IMR-90 (cell line): ENCODE data around the gene SRPK2. TPM values are rescaled to one million over a fixed set of nuclear protein-coding genes. Genes with fewer than 3 reads are reported as not detected.

Experiments
- ATAC-seq: fragments of 200-7000 bp; cut with Tn5 transposase; 2 replicates; pipeline ENCODE4 v1.9.1; 2020; ENCODE audit warnings: low read depth, mild to moderate bottlenecking, moderate library complexity
- BruUV-seq: library from RNA; stranded (reverse); fragments of 400-500 nt; replicated peaks from 2 replicates; lab custom pipeline; 2021; lab: Mats Ljungman, UMichigan
- CTCF ChIA-PET: fragments of 300-600 bp; formaldehyde crosslinking; extraction: SDS; loops from one replicate; lab custom pipeline; 2021; ENCODE audit warnings: antibody characterized with exemption; lab: Yijun Ruan, JAX
- POLR2A ChIA-PET: fragments of 300-600 bp; sonication (Branson Sonifier 250); formaldehyde crosslinking; loops from one replicate; lab custom pipeline; 2022; ENCODE audit warnings: antibody characterized with exemption; ENCODE audit not compliant: unreplicated experiment; lab: Charles Lee
- DNase-seq: peaks from one replicate; pipeline ENCODE4 v3.0.0; 2013
- H2AFZ ChIP-seq: replicated peaks from 2 replicates; pipeline ENCODE3; 2013; ENCODE audit warnings: low read length, mild to moderate bottlenecking; ENCODE audit not compliant: poor library complexity
- H2AK5ac ChIP-seq: 2 replicates; pipeline ENCODE4 v1.6.1; 2013; ENCODE audit warnings: low read depth, low read length, inconsistent platforms
- H2AK9ac ChIP-seq: replicated peaks from 2 replicates; pipeline ENCODE3; 2013; ENCODE audit warnings: mild to moderate bottlenecking, low read depth, low read length, moderate library complexity; ENCODE audit not compliant: poor library complexity
- H2BK120ac ChIP-seq: 2 replicates; pipeline ENCODE4 v1.6.1; 2013; ENCODE audit warnings: low read depth, low read length, inconsistent platforms
- H2BK15ac ChIP-seq: 3 replicates; pipeline ENCODE4 v1.6.1; 2013; ENCODE audit warnings: low read depth, low read length, inconsistent platforms
- H2BK20ac ChIP-seq: 2 replicates; pipeline ENCODE4 v1.6.1; 2013; ENCODE audit warnings: low read depth, mild to moderate bottlenecking, inconsistent platforms, low read length, moderate library complexity
- H2BK5ac ChIP-seq: 2 replicates; pipeline ENCODE4 v1.6.1; 2013; ENCODE audit warnings: mild to moderate bottlenecking, low read depth, low read length, inconsistent platforms; ENCODE audit not compliant: poor library complexity, severe bottlenecking
- H3K14ac ChIP-seq: replicated peaks from 2 replicates; pipeline ENCODE4 v1.6.1; 2013; ENCODE audit warnings: low read depth, low read length, inconsistent platforms
- H3K18ac ChIP-seq: 2 replicates; pipeline ENCODE4 v1.6.1; 2013; ENCODE audit warnings: low read depth, low read length, control low read depth
- H3K23ac ChIP-seq: 2 replicates; pipeline ENCODE4 v1.6.1; 2013; ENCODE audit warnings: low read depth, low read length, inconsistent platforms
- H3K27ac ChIP-seq: 2 replicates; pipeline ENCODE4 v1.5.1; 2013; ENCODE audit warnings: mild to moderate bottlenecking, control low read depth, low read length; ENCODE audit not compliant: insufficient read depth
- H3K27me3 ChIP-seq: 2 replicates; pipeline ENCODE4 v1.6.1; 2013; ENCODE audit warnings: low read length; ENCODE audit not compliant: control insufficient read depth, insufficient read depth
- H3K36me3 ChIP-seq: 2 replicates; pipeline ENCODE4 v1.6.1; 2013; ENCODE audit warnings: low read length, mixed read lengths; ENCODE audit not compliant: control insufficient read depth, insufficient read depth
- H3K4ac ChIP-seq: 2 replicates; pipeline ENCODE4 v1.6.1; 2013; ENCODE audit warnings: low read depth, low read length, inconsistent platforms
- H3K4me1 ChIP-seq: 2 replicates; pipeline ENCODE4 v1.6.1; 2013; ENCODE audit warnings: low read length, mixed read lengths; ENCODE audit not compliant: control insufficient read depth, insufficient read depth
- H3K4me2 ChIP-seq: 2 replicates; pipeline ENCODE4 v1.6.1; 2013; ENCODE audit warnings: low read depth, mild to moderate bottlenecking, control low read depth, low read length, moderate library complexity
- H3K4me3 ChIP-seq: 2 replicates; pipeline ENCODE4 v1.5.1; 2013; ENCODE audit warnings: low read depth, mild to moderate bottlenecking, control low read depth, low read length, moderate library complexity; ENCODE audit not compliant: insufficient read depth
- H3K56ac ChIP-seq: 2 replicates; pipeline ENCODE4 v1.6.1; 2013; ENCODE audit warnings: low read length, inconsistent platforms; ENCODE audit not compliant: insufficient read depth; ENCODE audit errors: extremely low read depth
- H3K79me1 ChIP-seq, 2 experiments: 2 replicates each; pipeline ENCODE4 v1.6.1; 2013; ENCODE audit warnings: low read length in 2 of 2, inconsistent platforms in 1 of 2, low read depth in 1 of 2
- H3K9ac ChIP-seq: 2 replicates; pipeline ENCODE4 v1.6.1; 2013; ENCODE audit warnings: low read depth, low read length, control low read depth
- H3K9me1 ChIP-seq: 2 replicates; pipeline ENCODE4 v1.6.1; 2013; ENCODE audit warnings: low read length, inconsistent platforms; ENCODE audit not compliant: insufficient read depth
- H3K9me3 ChIP-seq: 2 replicates; pipeline ENCODE4 v1.6.1; 2013; ENCODE audit warnings: low read length; ENCODE audit not compliant: control insufficient read depth, insufficient read depth
- H4K20me1 ChIP-seq: 2 replicates; pipeline ENCODE4 v1.6.1; 2013; ENCODE audit warnings: low read length, inconsistent platforms; ENCODE audit not compliant: insufficient read depth
- H4K5ac ChIP-seq: 2 replicates; pipeline ENCODE4 v1.6.1; 2013; ENCODE audit warnings: mild to moderate bottlenecking, low read depth, low read length, control low read depth
- H4K8ac ChIP-seq, 2 experiments: 2 replicates each; pipeline ENCODE4 v1.6.1; 2013; ENCODE audit warnings: low read depth in 2 of 2, low read length in 2 of 2, control low read depth in 1 of 2, inconsistent platforms in 1 of 2
- H4K91ac ChIP-seq: 2 replicates; pipeline ENCODE4 v1.6.1; 2013; ENCODE audit warnings: low read depth, low read length, inconsistent platforms; ENCODE audit not compliant: insufficient read depth
- BHLHE40 ChIP-seq: fragments of 150-350 bp; IDR thresholded peaks from 2 replicates; pipeline ENCODE4 v1.6.1; 2016; ENCODE audit warnings: mild to moderate bottlenecking, low read depth, low read length
- CEBPB ChIP-seq: IDR thresholded peaks from 2 replicates; pipeline ENCODE4 v1.6.1; 2012; ENCODE audit warnings: low read depth, low read length, improper control_type of control experiment
- CTCF ChIP-seq: conservative IDR thresholded peaks from 2 replicates; pipeline ENCODE4 v1.5.1; 2012; ENCODE audit warnings: mild to moderate bottlenecking, low read depth, low read length, improper control_type of control experiment
- RAD21 ChIP-seq: IDR thresholded peaks from 2 replicates; pipeline ENCODE4 v1.6.1; 2012; ENCODE audit warnings: low read length, improper control_type of control experiment
- SMC3 ChIP-seq: fragments of 150-350 bp; IDR thresholded peaks from 2 replicates; pipeline ENCODE4 v1.6.1; 2016; ENCODE audit warnings: low read depth, mild to moderate bottlenecking, antibody characterized with exemption, low read length, moderate library complexity
- WGBS, 2 experiments: methylation state at CpG; one replicate each; pipeline versions ENCODE4 v1.1.5 to v1.1.7; 2013; ENCODE audit warnings: missing lambda C conversion rate in 2 of 2; ENCODE audit not compliant: insufficient read length in 1 of 2; ENCODE audit errors: extremely low coverage in 2 of 2; 5-methylcytosine and 5-hydroxymethylcytosine counted together
- dilution Hi-C: fragments of 300-500 bp; cut with HindIII; formaldehyde crosslinking; loops from one replicate; pipeline ENCODE4 v1.14.3; 2018; ENCODE audit warnings: low sequenced_read_pairs; ENCODE audit not compliant: unreplicated experiment
- in situ Hi-C: fragments of 300-500 bp; cut with MboI; formaldehyde crosslinking; loops from 3 replicates; pipeline ENCODE4 v1.14.3; 2019; ENCODE audit warnings: low sequenced_read_pairs, inconsistent platforms, mixed read lengths
- intact Hi-C: fragments of 100-400 bp; cut with micrococcal nuclease; formaldehyde crosslinking; loops from 2 replicates; pipeline ENCODE4 v1.10.0; 2022
- polyA plus RNA-seq, 3 experiments: library from polyadenylated mRNA; depleted of rRNA; stranded (reverse); fragments of >200 nt; gene quantifications; 2 replicates each; pipeline ENCODE4 v1.2.3, GENCODE V29; 2012; ENCODE audit warnings: low replicate concordance in 1 of 3
- total RNA-seq: library from RNA; depleted of rRNA; stranded (reverse); fragments of >200 nt; gene quantifications from 2 replicates; pipeline ENCODE4 v1.2.3, GENCODE V29; 2012

SRPK2 gene
- total and polyA plus RNA-seq, 2 of the 4 experiments (the other 2 are of a cell fraction) = 13.2 to 33.0 TPM

- Histone ChIP-seq H2BK120ac (no peak overlapping the region), H2BK5ac (no peak overlapping the region), H2BK15ac (no peak overlapping the region), H3K27me3 (no peaks in the 10 kb centered on the region), H4K8ac (no peak overlapping the region), H4K20me1 (peaks cover 18% of the 10 kb centered on the region; the same call in 1 of the 2 replicates), H3K79me1 (peaks cover 11 to 53% of the 10 kb centered on the region in 2 experiments), H3K56ac (no peak overlapping the region), H3K18ac (no peak overlapping the region), H3K9me3 (no peaks in the 10 kb centered on the region), H4K5ac (no peak overlapping the region), H3K4me2 (no peak overlapping the region), H2AK5ac (no peak overlapping the region), H2AK9ac (no peak overlapping the region), H3K9me1 (peaks cover 12% of the 10 kb centered on the region), H3K4ac (no peak overlapping the region), H2BK20ac (no peak overlapping the region), H3K36me3 (peaks cover 20% of the 10 kb centered on the region), H2AFZ (no peak overlapping the region), H3K14ac (no peak overlapping the region), H3K23ac (no peak overlapping the region), H4K91ac (no peak overlapping the region), H3K4me3 (no peak overlapping the region), H3K27ac (no peak overlapping the region), H3K4me1 (peaks cover 4% of the 10 kb centered on the region), H3K9ac (no peak overlapping the region)
- dilution Hi-C loops = no loop called here
- DNase-seq (peak; percentile 54), ATAC-seq (peak; percentile 68)
- TF ChIP-seq CTCF = peak; percentile 44
- TF ChIP-seq RAD21 = peak; percentile 55
- TF ChIP-seq SMC3 = peak; percentile 50
- TF ChIP-seq BHLHE40 = no peak
- TF ChIP-seq CEBPB = no peak
- ChIA-PET CTCF (interaction anchor here (0.6 to 1.1 kb wide), 3 partner anchors 10 to 194 kb away, joined by 3 to 4 read pairs (median 3); no protein-coding TSS in a partner anchor), POLR2A (no interaction called here)
- no TSS peak for BruUV-seq
- in situ Hi-C loops = loop anchor here (25.0 kb wide), 1 partner anchor 196 kb away; no protein-coding TSS in a partner anchor
- intact Hi-C loops = loop anchor here (5.0 to 10.0 kb wide), 3 partner anchors 196 to 904 kb away; no protein-coding TSS in a partner anchor
- WGBS, 2 experiments = no CpG with 5 or more reads among the region's 6 CpGs
These were observed 247.7 kb downstream of the SRPK2 start for GRCh38 chr7:105141068-105141467.
